Ishikawa (cell line): Measurements from ENCODE around the gene MROH8.

ENCODE experiments used
- CEBPB ChIP-seq: IDR thresholded peaks from 2 replicates; pipeline ENCODE4 v1.6.1; 2012
- FOXM1 ChIP-seq: IDR thresholded peaks from 2 replicates; pipeline ENCODE4 v1.6.1; 2012; ENCODE audit warnings: low read depth, borderline replicate concordance
- YY1 ChIP-seq: IDR thresholded peaks from 2 replicates; pipeline ENCODE4 v1.6.1; 2012; ENCODE audit warnings: low read depth

GRCh38 chr20:37077009-37077408, 102.3 kb downstream of the MROH8 start:
- TF ChIP-seq YY1 (no peak), FOXM1 (no peak), CEBPB (no peak)
